Measurements from ENCODE around the gene CD19. TPM values are rescaled to one million over a fixed set of nuclear protein-coding genes. Genes with fewer than 3 reads are reported as not detected.

Gene CD19
- polyA plus RNA-seq, 3 donors = 0.28 to 0.75 (median 0.65) TPM

DNA sequence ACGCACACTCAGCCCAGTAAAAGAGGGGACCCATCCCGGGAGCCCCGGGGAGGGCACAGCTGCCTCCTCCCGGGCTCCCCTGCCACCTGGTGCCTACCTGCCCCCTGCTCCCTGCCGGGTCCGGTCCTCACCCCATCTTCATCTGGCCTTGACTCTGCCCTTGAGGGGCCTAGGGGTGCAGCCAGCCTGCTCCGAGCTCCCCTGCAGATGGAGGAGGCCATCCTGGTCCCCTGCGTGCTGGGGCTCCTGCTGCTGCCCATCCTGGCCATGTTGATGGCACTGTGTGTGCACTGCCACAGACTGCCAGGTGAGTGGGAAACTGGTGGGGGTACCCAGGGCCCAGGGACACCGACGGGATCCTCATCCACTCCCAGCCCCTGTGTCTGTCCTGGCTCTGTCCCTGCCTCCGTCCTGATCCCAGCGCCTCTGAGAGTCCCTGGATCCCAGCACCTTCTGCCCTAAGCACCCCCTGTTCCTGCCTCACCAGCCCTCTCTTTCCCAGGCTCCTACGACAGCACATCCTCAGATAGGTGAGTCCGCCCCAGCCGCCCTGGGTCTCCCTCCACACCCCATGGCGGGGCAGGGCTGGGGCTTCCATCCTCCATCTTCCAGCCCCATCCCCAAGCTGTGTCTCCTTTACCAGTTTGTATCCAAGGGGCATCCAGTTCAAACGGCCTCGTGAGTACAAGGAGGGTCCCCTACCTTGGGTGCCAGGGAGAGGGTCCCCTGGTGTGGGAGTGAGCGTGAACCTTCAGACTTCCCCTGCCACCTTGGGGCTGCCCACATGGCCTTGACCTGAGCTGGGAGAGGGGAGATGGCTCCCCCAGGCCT, 53.7 kb downstream of the CD19 start:
- Histone ChIP-seq H3K9me3 (replicated peaks in 1 of 2; ENCODE audit: control insufficient read depth in 1 of 2, insufficient read depth in 1 of 2, low read length in 2 of 2) (peaks cover 0 to 23% of the 10 kb centered on the region in 2 donors), H4K20me1 (ENCODE audit: insufficient read depth, low read length) (peaks cover 24% of the 10 kb centered on the region), H3K27me3 (ENCODE audit: control insufficient read depth in 2 of 2, insufficient read depth in 2 of 2, low read length in 2 of 2) (peaks cover 0 to 4% of the 10 kb centered on the region in 2 donors), H3K36me3 (replicated peaks in 1 of 2; ENCODE audit: control insufficient read depth in 1 of 2, insufficient read depth in 2 of 2, low read length in 2 of 2) (peaks cover 73 to 87% of the 10 kb centered on the region in 2 donors), H3K4me3 (replicated peaks in 1 of 3; ENCODE audit: low read depth in 2 of 3, low read length in 3 of 3) (peak overlapping the region in 2 of 3 experiments; percentile 15 to 51), H3K4me2 (replicated peaks; ENCODE audit: extremely low read depth, low read length, poor library complexity, severe bottlenecking) (peak overlapping the region; percentile 73), H3K27ac (ENCODE audit: low read depth in 1 of 2, low read length in 2 of 2) (no peak overlapping the region), H3K79me2 (ENCODE audit: insufficient read depth, low read length) (no peaks in the 10 kb centered on the region), H3K4me1 (ENCODE audit: control insufficient read depth in 1 of 2, insufficient read depth in 2 of 2, low read length in 2 of 2) (peaks cover 20 to 21% of the 10 kb centered on the region in 2 donors), H2AFZ (ENCODE audit: insufficient read depth, low read depth, low read length, poor library complexity, severe bottlenecking) (no peak overlapping the region), H3K9ac (ENCODE audit: insufficient read depth, low read length, poor library complexity, severe bottlenecking) (peak overlapping the region; percentile 56)
- 38% methylated on average over 15 of the region's 19 CpGs for whole genome bisulfite sequencing (ENCODE audit: insufficient coverage)
- H3K9me3 Mint-ChIP-seq = peaks cover 17 to 31% (median 24%) of the 10 kb centered on the region in 7 donors
- peaks cover 81 to 93% of the 10 kb centered on the region in 2 donors for H3K36me3 Mint-ChIP-seq
- DNase-seq = no peak
- H3K4me1 Mint-ChIP-seq = peaks cover 21% of the 10 kb centered on the region
- H3K27me3 Mint-ChIP-seq (ENCODE audit: low read depth in 3 of 3) = peaks cover 9 to 23% (median 21%) of the 10 kb centered on the region in 3 donors
- intact Hi-C loops (cut with micrococcal nuclease) = no loop called here
- H3K27ac Mint-ChIP-seq = peak overlapping the region in 1 of 7 donors; percentile 37
- peak overlapping the region; percentile 64 to 75 for H3K4me3 Mint-ChIP-seq
- no peak for TF ChIP-seq CTCF (IDR thresholded peaks at IDR 0.05)

- H3K4me1 Mint-ChIP-seq = peaks cover 21% of the 10 kb centered on the region
- no peak for TF ChIP-seq CTCF (IDR thresholded peaks at IDR 0.05)
- peaks cover 8 to 23% (median 21%) of the 10 kb centered on the region in 3 donors for H3K27me3 Mint-ChIP-seq (ENCODE audit: low read depth in 3 of 3)
- intact Hi-C loops (cut with micrococcal nuclease) = no loop called here
- Histone ChIP-seq H3K9me3 (replicated peaks in 1 of 2; ENCODE audit: control insufficient read depth in 1 of 2, insufficient read depth in 1 of 2, low read length in 2 of 2) (peaks cover 0 to 20% of the 10 kb centered on the region in 2 donors), H3K79me2 (ENCODE audit: insufficient read depth, low read length) (no peaks in the 10 kb centered on the region), H3K4me3 (replicated peaks in 1 of 3; ENCODE audit: low read depth in 2 of 3, low read length in 3 of 3) (no peak overlapping the region), H3K4me1 (ENCODE audit: control insufficient read depth in 1 of 2, insufficient read depth in 2 of 2, low read length in 2 of 2) (peaks cover 20 to 21% of the 10 kb centered on the region in 2 donors), H3K4me2 (replicated peaks; ENCODE audit: extremely low read depth, low read length, poor library complexity, severe bottlenecking) (no peak overlapping the region), H3K27me3 (ENCODE audit: control insufficient read depth in 2 of 2, insufficient read depth in 2 of 2, low read length in 2 of 2) (peaks cover 0 to 4% of the 10 kb centered on the region in 2 donors), H3K9ac (ENCODE audit: insufficient read depth, low read length, poor library complexity, severe bottlenecking) (no peak overlapping the region), H3K27ac (ENCODE audit: low read depth in 1 of 2, low read length in 2 of 2) (no peak overlapping the region), H4K20me1 (ENCODE audit: insufficient read depth, low read length) (peaks cover 24% of the 10 kb centered on the region), H3K36me3 (replicated peaks in 1 of 2; ENCODE audit: control insufficient read depth in 1 of 2, insufficient read depth in 2 of 2, low read length in 2 of 2) (peaks cover 69 to 86% of the 10 kb centered on the region in 2 donors), H2AFZ (ENCODE audit: insufficient read depth, low read depth, low read length, poor library complexity, severe bottlenecking) (no peak overlapping the region)
- 100% methylated on average over 2 of the region's 9 CpGs for WGBS (ENCODE audit: insufficient coverage)
- no peak for DNase-seq
- H3K4me3 Mint-ChIP-seq = peak overlapping the region; percentile 43 to 62
- peaks cover 81 to 93% of the 10 kb centered on the region in 2 donors for H3K36me3 Mint-ChIP-seq
- H3K27ac Mint-ChIP-seq = no peak overlapping the region
- peaks cover 17 to 30% (median 24%) of the 10 kb centered on the region in 7 donors for H3K9me3 Mint-ChIP-seq
Measured at GRCh38 chr16:28986046-28986445, 54.3 kb downstream of the CD19 start.
